GM12872 (cell line): ENCODE data around the gene TYR.

Source experiments
- TF ChIP-seq, protein P1 (sequence below): IDR thresholded peaks from 3 replicates; pipeline ENCODE4 v1.5.1; 2011; ENCODE audit warnings: low read depth, mild to moderate bottlenecking, low read length, moderate library complexity; ENCODE audit not compliant: insufficient read depth

The TYR gene

DNA sequence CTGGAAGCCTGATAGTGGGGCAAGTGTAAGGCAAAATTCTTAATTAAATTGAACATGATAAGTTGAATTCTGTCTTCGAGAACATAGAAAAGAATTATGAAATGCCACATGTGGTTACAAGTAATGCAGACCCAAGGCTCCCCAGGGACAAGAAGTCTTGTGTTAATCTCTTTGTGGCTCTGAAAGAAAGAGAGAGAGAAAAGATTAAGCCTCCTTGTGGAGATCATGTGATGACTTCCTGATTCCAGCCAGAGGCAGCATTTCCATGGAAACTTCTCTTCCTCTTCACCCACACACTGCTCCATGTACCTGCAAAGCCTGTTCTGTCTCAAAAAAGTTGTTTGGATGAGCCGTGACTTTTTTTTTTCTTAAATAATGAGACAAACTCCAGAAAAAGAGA, 1.9 kb upstream of the TYR start:
- TF ChIP-seq, protein P1, sequence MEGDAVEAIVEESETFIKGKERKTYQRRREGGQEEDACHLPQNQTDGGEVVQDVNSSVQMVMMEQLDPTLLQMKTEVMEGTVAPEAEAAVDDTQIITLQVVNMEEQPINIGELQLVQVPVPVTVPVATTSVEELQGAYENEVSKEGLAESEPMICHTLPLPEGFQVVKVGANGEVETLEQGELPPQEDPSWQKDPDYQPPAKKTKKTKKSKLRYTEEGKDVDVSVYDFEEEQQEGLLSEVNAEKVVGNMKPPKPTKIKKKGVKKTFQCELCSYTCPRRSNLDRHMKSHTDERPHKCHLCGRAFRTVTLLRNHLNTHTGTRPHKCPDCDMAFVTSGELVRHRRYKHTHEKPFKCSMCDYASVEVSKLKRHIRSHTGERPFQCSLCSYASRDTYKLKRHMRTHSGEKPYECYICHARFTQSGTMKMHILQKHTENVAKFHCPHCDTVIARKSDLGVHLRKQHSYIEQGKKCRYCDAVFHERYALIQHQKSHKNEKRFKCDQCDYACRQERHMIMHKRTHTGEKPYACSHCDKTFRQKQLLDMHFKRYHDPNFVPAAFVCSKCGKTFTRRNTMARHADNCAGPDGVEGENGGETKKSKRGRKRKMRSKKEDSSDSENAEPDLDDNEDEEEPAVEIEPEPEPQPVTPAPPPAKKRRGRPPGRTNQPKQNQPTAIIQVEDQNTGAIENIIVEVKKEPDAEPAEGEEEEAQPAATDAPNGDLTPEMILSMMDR: no peak

DNA sequence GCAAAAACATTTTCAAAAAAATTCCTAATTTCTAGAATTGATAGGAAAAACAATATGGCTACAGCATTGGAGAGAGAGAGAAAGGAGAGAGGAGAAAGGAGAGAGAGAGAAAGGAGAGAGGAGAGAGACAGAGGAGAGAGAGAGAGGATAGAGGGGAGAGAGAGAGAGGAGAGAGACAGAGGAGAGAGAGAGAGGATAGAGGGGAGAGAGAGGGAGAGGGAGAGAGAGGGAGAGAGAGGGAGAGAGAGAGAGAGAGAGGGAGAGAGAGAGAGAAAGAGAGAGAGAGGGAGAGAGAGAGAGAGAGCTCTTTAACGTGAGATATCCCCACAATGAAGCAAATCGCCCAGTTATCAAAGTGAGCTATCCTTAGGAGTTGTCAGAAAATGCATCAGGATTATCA, 737 bp upstream of the TYR start:
- TF ChIP-seq, protein P1: no peak

DNA sequence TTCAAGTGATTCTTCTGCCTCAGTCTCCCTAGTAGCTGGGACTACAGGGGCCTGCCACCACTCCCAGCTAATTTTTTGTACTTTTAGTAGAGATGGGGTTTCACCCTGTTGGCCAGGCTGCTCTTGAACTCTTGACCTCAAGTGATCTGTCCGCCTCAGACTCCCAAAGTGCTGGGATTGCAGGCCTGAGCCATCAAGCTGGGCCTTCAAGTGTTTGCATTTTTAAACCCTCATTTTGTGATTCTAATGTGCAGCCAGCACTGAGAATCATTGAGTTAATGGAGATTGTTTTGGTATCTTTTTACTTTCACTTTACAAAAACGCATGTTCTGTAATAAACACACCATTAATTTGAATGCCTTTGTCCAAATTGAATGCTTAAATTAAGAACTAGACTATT, 3.4 kb downstream of the TYR start:
- TF ChIP-seq, protein P1: no peak

DNA sequence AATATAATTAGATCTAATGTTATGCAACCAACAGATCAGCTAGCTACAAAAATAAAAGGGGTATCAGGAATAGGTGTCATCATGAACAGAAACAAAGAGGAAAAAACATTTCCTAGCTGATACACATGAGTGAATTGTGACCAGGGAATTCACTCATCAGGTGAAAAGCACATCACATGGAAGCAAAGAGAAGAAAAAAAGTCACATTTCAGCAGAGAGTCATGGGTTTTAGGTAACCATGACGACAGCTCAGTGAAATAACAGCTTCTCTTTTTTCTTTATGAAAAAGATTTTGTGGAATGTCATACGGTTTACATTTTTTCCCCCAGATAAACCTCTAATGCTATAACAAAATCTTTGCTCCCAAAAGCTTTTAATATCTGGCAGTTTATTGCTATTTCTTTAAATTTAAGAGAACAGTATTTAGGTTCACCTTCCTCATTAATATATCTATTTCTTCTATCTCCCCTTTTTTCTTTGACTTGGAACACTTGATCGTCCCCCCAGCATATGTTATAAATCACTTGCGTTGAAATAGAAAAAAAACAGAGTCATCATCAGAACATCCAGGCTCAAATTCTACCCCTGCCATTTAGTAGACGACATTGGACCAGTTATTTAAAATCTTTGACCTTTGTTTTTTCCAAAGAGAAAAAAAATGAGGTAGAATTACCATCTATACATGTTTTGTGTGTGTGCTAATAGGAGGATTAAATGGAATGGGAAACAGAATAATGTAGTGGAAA, 5.3 kb downstream of the TYR start:
- TF ChIP-seq, protein P1: no peak

DNA sequence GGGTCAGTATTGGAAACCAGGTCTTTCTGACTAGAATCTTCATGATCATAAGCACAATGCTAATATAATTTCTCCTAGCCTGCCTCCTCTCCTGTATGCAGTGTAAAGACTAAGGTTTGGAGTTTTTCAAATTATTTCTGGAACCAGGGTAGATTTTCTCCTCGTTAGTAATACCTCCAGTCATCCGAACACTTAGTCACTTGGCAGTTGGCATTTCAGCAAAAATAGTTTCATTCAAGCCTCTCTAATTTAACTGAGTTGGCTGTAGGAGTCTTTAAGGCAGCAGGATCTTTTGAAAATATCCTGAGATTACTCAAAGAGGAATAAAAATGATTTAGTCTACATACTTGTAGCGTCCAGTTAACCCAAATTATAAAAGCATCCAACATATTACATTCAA, 6.3 kb downstream of the TYR start:
- TF ChIP-seq, protein P1: no peak

DNA sequence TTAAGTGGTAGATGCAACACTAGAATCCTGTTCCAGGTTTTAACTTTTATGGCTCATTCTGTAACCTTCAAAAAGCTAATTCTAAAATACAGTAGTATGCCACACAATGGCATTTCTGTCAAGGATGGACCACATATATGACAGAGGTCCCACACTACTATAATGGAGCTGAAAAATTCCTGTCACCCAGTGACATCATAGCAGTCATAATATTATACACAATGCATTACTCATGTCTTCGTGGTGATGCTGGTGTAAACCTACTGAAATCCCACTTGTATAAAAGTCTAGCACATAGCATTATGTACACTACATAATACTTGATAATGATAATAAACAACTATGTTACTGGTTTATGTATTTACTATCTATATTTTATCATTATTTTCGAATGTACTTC, 12.1 kb downstream of the TYR start:
- TF ChIP-seq, protein P1: no peak

DNA sequence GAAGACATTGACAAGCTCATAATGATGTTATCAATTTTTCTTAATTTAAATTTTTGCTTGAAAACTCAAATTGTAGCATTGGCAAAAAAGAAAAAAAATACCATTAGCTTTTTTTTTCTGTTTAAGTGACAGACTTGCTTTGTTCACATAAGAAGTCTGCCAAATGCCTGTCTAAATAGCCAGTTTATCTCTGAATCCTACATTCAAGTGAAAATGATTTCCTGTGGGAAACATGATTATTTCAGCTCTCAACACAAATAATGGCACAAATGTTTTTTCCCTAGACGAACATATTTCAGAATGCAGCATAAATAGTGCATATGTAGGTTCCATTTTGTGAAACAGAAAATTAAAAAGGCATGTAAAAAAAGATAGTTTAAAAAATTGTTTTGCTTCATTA, 23.5 kb downstream of the TYR start:
- TF ChIP-seq, protein P1: no peak
